ENCODE measurements around the gene MIA. TPM values are rescaled to one million over a fixed set of nuclear protein-coding genes. Genes with fewer than 3 reads are reported as not detected.
"Not testable (repeated sequence)": the region's sequence is repeated elsewhere in the genome, so short reads cannot be mapped to it uniquely, and the experiment has no call there.

Gene MIA
- total and polyA plus RNA-seq, 4 donors: 1.7 to 3.6 TPM; not detected in 2

DNA sequence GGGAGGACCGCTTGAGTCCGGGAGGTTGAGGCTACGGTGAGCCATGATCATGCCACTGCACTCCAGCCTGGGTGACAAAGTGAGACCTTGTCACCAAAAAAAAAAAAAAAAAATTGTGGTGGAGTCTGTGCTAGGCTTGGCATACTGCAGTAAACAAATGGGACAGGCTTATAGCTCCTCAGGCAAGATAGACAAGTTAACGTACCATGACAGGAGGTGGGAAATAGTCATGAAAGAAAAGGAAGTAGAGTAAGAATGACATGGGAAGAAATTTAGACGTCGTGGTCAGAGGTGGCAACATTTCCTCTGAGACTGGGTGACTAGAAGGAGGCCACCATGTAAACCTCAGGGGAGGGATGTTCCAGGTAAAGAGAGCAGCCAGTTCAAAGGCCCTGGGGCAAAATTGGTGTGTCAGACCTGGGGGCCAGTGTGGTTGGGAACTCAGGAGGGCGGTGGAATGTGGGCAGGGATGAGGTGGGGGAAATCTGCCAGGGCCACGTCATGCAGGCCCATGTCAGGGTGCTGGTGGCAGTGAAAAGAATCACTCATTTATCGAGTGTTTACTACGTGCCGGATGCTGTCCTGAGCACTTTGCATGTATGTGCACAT, 18.7 kb upstream of the MIA start:
- WGBS, 2 donors: 77 to 78% methylated on average over 11 of the region's 11 CpGs
- Histone ChIP-seq H3K27me3 (ENCODE audit: control insufficient read depth in 1 of 2, insufficient read depth in 2 of 2, low read length in 1 of 2) (no peaks in the 10 kb centered on the region), H3K27ac (ENCODE audit: low read depth in 1 of 2, low read length in 2 of 2) (no peak overlapping the region), H3K9me3 (ENCODE audit: control insufficient read depth, low read length) (no peaks in the 10 kb centered on the region), H3K36me3 (ENCODE audit: control insufficient read depth in 1 of 2, insufficient read depth in 2 of 2, low read length in 1 of 2) (peaks cover 10% of the 10 kb centered on the region in 2 donors), H3K4me1 (ENCODE audit: control insufficient read depth in 1 of 2, insufficient read depth in 2 of 2, low read length in 2 of 2) (no peaks in the 10 kb centered on the region), H3K4me3 (ENCODE audit: low read length in 2 of 2) (no peak overlapping the region)
- intact Hi-C loops (cut with DNase I): no loop called here
- DNase-seq: no peak
- no peak for ATAC-seq (ENCODE audit: low FRiP score)

DNA sequence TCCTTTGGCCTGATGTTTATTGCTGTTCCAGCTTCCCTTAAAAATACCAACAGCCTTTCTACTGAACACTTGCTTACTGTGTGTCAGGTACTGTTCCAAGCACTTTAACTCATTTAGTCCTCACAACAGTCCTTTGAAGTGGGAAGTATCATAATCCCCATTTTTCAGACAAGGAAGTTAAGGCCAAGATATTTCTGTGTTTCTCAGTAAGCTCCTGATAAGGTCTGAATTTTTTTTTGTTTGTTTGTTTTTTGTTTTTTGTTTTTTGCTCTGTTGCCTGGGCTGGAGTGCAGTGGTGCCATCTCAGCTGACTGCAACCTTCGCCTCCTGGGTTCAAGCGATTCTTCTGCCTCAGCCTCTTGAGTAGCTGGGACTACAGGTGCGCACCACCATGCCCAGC, 16.8 kb upstream of the MIA start:
- Histone ChIP-seq H3K4me3 (ENCODE audit: low read length in 2 of 2) (no peak overlapping the region), H3K4me1 (ENCODE audit: control insufficient read depth in 1 of 2, insufficient read depth in 2 of 2, low read length in 2 of 2) (no peaks in the 10 kb centered on the region), H3K27me3 (ENCODE audit: control insufficient read depth in 1 of 2, insufficient read depth in 2 of 2, low read length in 1 of 2) (no peaks in the 10 kb centered on the region), H3K9me3 (ENCODE audit: control insufficient read depth, low read length) (no peaks in the 10 kb centered on the region), H3K27ac (ENCODE audit: low read depth in 1 of 2, low read length in 2 of 2) (no peak overlapping the region), H3K36me3 (ENCODE audit: control insufficient read depth in 1 of 2, insufficient read depth in 2 of 2, low read length in 1 of 2) (peaks cover 10 to 24% of the 10 kb centered on the region in 2 donors)
- WGBS, 2 donors: 97 to 100% methylated on average over 3 of the region's 3 CpGs
- DNase-seq (no peak), ATAC-seq (ENCODE audit: low FRiP score) (no peak)
- intact Hi-C loops (cut with DNase I): no loop called here

DNA sequence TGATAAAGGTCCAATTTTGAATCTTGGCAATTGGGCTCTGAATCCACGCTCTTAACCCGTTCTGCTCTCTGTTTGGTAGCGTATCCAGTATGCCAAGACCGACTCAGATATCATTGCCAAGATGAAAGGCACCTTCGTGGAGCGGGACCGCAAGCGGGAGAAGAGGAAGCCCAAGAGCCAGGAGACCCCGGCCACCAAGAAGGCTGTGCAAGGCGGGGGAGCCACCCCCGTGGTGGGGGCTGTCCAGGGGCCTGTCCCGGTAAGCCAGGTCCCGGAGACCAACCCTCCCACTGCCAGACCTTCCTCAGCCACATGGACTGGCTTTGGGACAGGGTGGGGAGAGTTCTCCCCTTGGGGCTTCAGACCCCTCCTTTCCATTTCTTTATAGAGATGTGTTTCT, 16.0 kb upstream of the MIA start:
- ATAC-seq (ENCODE audit: low FRiP score) (no peak), DNase-seq (no peak)
- Histone ChIP-seq H3K36me3 (ENCODE audit: control insufficient read depth in 1 of 2, insufficient read depth in 2 of 2, low read length in 1 of 2) (peaks cover 10 to 30% of the 10 kb centered on the region in 2 donors), H3K9me3 (ENCODE audit: control insufficient read depth, low read length) (no peaks in the 10 kb centered on the region), H3K4me1 (ENCODE audit: control insufficient read depth in 1 of 2, insufficient read depth in 2 of 2, low read length in 2 of 2) (no peaks in the 10 kb centered on the region), H3K27ac (ENCODE audit: low read depth in 1 of 2, low read length in 2 of 2) (no peak overlapping the region), H3K4me3 (ENCODE audit: low read length in 2 of 2) (no peak overlapping the region), H3K27me3 (ENCODE audit: control insufficient read depth in 1 of 2, insufficient read depth in 2 of 2, low read length in 1 of 2) (no peaks in the 10 kb centered on the region)
- WGBS, 2 donors: 85 to 89% methylated on average over 13 of the region's 13 CpGs
- intact Hi-C loops (cut with DNase I): no loop called here

DNA sequence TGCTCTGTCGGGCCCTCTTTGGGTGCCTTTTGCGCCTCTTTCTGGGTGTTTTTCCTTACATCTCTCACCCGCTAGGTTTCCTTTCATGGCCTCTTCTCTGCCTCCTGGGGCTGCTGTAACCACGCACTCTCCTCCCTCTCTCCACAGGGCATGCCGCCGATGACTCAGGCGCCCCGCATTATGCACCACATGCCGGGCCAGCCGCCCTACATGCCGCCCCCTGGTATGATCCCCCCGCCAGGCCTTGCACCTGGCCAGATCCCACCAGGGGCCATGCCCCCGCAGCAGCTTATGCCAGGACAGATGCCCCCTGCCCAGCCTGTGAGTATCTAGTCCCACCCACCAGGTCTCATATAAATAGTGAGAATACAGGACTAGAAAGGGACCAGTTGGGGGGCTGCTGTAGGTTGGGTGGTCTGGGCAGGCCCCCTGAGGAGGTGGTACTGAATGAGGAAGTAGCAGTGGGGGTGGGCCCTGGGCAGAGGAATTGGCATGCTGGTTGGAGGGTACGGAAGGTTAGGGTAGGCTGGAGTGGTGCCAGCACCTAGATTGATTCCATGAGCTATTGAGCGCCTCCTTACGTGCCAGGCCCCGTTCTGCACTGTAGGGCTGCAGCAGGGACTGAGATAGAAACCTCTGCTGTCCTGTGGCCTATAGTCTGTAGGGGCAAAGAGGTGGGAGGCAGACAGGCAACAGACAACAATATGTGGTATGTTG, 12.4 kb upstream of the MIA start:
- ATAC-seq (ENCODE audit: low FRiP score) (peak; percentile 11), DNase-seq (no peak)
- no peaks in the 10 kb centered on the region for H3K9me3 ChIP-seq (ENCODE audit: control insufficient read depth, low read length)
- peaks cover 10 to 34% of the 10 kb centered on the region in 2 donors for H3K36me3 ChIP-seq (ENCODE audit: control insufficient read depth in 1 of 2, insufficient read depth in 2 of 2, low read length in 1 of 2)
- H3K4me1 ChIP-seq (ENCODE audit: control insufficient read depth in 1 of 2, insufficient read depth in 2 of 2, low read length in 2 of 2): no peaks in the 10 kb centered on the region
- no peak overlapping the region for H3K4me3 ChIP-seq (ENCODE audit: low read length in 2 of 2)
- 90 to 92% methylated on average over 17 of the region's 17 CpGs for WGBS, 2 donors
- intact Hi-C loops (cut with DNase I): no loop called here
- H3K27me3 ChIP-seq (ENCODE audit: control insufficient read depth in 1 of 2, insufficient read depth in 2 of 2, low read length in 1 of 2): no peaks in the 10 kb centered on the region
- H3K27ac ChIP-seq (ENCODE audit: low read depth in 1 of 2, low read length in 2 of 2): no peak overlapping the region

DNA sequence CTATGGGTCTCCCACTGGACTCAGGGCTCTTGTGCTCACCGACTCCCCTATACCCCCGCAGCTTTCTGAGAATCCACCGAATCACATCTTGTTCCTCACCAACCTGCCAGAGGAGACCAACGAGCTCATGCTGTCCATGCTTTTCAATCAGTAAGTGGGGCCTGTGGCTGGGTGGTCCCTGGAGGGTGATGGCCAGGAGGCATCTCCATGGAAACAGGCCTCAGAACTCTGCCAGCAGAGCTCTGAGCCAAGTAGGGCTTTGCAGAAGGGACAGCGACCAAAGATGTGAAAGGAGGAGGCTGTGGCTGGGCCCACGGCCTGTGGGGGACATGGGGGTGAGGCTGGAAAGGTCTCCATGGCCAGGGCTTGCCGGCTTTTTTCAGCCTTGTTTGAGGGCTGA, 11.8 kb upstream of the MIA start:
- H3K4me1 ChIP-seq (ENCODE audit: control insufficient read depth in 1 of 2, insufficient read depth in 2 of 2, low read length in 2 of 2): no peaks in the 10 kb centered on the region
- no peak overlapping the region for H3K27ac ChIP-seq (ENCODE audit: low read depth in 1 of 2, low read length in 2 of 2)
- no peak for ATAC-seq (ENCODE audit: low FRiP score)
- intact Hi-C loops (cut with DNase I): no loop called here
- no peak for DNase-seq
- no peaks in the 10 kb centered on the region for H3K27me3 ChIP-seq (ENCODE audit: control insufficient read depth in 1 of 2, insufficient read depth in 2 of 2, low read length in 1 of 2)
- H3K9me3 ChIP-seq (ENCODE audit: control insufficient read depth, low read length): no peaks in the 10 kb centered on the region
- WGBS, 2 donors: 89% methylated on average over 7 of the region's 7 CpGs
- H3K4me3 ChIP-seq (ENCODE audit: low read length in 2 of 2): no peak overlapping the region
- H3K36me3 ChIP-seq (ENCODE audit: control insufficient read depth in 1 of 2, insufficient read depth in 2 of 2, low read length in 1 of 2): peaks cover 6 to 32% of the 10 kb centered on the region in 2 donors

DNA sequence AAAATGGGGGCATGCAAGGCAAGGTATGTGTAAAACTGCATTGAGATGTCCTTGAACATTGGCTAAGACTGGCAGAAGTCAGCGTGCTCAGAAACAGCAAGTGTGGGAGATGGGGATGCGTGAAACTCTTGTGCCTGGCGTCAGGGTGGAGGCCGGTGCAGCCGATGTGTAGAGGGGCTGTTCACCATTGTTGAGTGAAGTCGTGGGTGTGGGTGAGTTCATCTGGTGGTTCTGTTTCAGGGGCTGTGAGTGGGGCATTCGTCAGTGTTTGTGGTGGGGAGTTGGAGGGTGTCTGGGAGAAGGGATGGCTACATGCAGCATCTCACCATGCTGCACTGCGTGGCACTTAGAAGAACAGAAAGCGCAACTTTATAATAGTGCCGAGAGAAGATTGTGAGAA, 11.4 kb upstream of the MIA start:
- no peak for DNase-seq
- no peaks in the 10 kb centered on the region for H3K9me3 ChIP-seq (ENCODE audit: control insufficient read depth, low read length)
- 93% methylated on average over 10 of the region's 10 CpGs for WGBS, 2 donors
- no peak overlapping the region for H3K4me3 ChIP-seq (ENCODE audit: low read length in 2 of 2)
- H3K27me3 ChIP-seq (ENCODE audit: control insufficient read depth in 1 of 2, insufficient read depth in 2 of 2, low read length in 1 of 2): no peaks in the 10 kb centered on the region
- no peak overlapping the region for H3K27ac ChIP-seq (ENCODE audit: low read depth in 1 of 2, low read length in 2 of 2)
- intact Hi-C loops (cut with DNase I): no loop called here
- H3K36me3 ChIP-seq (ENCODE audit: control insufficient read depth in 1 of 2, insufficient read depth in 2 of 2, low read length in 1 of 2): peaks cover 6 to 32% of the 10 kb centered on the region in 2 donors
- no peaks in the 10 kb centered on the region for H3K4me1 ChIP-seq (ENCODE audit: control insufficient read depth in 1 of 2, insufficient read depth in 2 of 2, low read length in 2 of 2)
- no peak for ATAC-seq (ENCODE audit: low FRiP score)

DNA sequence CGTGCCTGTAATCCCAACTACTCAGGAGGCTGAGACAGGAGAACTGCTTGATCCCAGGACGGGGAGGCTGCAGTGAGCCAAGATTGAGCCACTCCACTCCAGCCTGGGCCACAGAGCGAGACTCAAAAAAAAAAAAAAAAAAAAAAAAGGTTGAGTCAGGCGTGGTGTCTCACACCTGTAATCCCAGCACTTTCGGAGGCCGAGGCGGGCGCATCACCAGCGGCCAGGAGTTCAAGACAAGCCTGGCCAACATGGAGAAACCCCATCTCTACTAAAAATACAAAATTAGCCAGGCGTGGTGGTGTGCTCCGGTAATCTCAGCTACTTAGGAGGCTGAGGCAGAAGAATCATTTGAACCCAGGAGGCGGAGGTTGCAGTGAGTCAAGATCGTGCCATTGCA, 8.9 kb upstream of the MIA start:
- DNase-seq; H3K4me1 ChIP-seq (ENCODE audit: control insufficient read depth in 1 of 2, insufficient read depth in 2 of 2, low read length in 2 of 2); H3K9me3 ChIP-seq (ENCODE audit: control insufficient read depth, low read length); ATAC-seq (ENCODE audit: low FRiP score); H3K4me3 ChIP-seq (ENCODE audit: low read length in 2 of 2); intact Hi-C loops (cut with DNase I); H3K27ac ChIP-seq (ENCODE audit: low read depth in 1 of 2, low read length in 2 of 2); H3K27me3 ChIP-seq (ENCODE audit: control insufficient read depth in 1 of 2, insufficient read depth in 2 of 2, low read length in 1 of 2): not testable (repeated sequence)
- WGBS, 2 donors: 93 to 95% methylated on average over 12 to 13 of the region's 13 CpGs
- H3K36me3 ChIP-seq (ENCODE audit: control insufficient read depth in 1 of 2, insufficient read depth in 2 of 2, low read length in 1 of 2): peaks cover 0 to 26% of the 10 kb centered on the region in 2 donors

DNA sequence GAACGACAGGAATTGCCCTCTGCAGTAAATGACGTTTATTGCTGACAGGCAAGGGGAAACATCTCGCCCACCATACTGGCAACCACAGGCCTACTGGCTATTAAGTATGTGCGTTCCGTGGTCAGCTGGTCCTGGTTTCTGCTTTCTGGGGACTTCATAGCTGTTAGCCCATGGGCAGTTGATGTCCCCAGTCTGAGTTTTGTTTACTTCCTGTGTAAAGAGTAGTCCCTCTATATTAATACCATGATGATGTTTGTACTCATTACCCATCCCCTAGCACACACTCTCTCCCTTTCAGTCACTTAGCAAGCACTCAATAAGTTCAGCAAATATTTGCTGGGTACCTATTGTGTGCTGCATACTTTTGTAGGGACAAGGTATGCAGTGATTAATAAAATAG, 6.5 kb upstream of the MIA start:
- Histone ChIP-seq H3K27ac (ENCODE audit: low read depth in 1 of 2, low read length in 2 of 2) (no peak overlapping the region), H3K27me3 (ENCODE audit: control insufficient read depth in 1 of 2, insufficient read depth in 2 of 2, low read length in 1 of 2) (no peaks in the 10 kb centered on the region)
- ATAC-seq (ENCODE audit: low FRiP score): no peak

More for the DNA sequence above, 6.5 kb upstream of the MIA start:
- no peak for DNase-seq
- no peak overlapping the region for H3K4me3 ChIP-seq (ENCODE audit: low read length in 2 of 2)
- H3K36me3 ChIP-seq (ENCODE audit: control insufficient read depth in 1 of 2, insufficient read depth in 2 of 2, low read length in 1 of 2): peaks cover 0 to 8% of the 10 kb centered on the region in 2 donors
- WGBS, 2 donors: 76 to 83% methylated on average over 5 of the region's 5 CpGs
- no peaks in the 10 kb centered on the region for H3K9me3 ChIP-seq (ENCODE audit: control insufficient read depth, low read length)
- H3K4me1 ChIP-seq (ENCODE audit: control insufficient read depth in 1 of 2, insufficient read depth in 2 of 2, low read length in 2 of 2): no peaks in the 10 kb centered on the region
- intact Hi-C loops (cut with DNase I): no loop called here
